Measurements from ENCODE around the gene PPP5C.
A peak's percentile ranks its signal among the peaks of the same experiment; 100 is the strongest.
"Not testable (repeated sequence)": the region's sequence is repeated elsewhere in the genome, so short reads cannot be mapped to it uniquely, and the experiment has no call there.

Gene PPP5C

DNA sequence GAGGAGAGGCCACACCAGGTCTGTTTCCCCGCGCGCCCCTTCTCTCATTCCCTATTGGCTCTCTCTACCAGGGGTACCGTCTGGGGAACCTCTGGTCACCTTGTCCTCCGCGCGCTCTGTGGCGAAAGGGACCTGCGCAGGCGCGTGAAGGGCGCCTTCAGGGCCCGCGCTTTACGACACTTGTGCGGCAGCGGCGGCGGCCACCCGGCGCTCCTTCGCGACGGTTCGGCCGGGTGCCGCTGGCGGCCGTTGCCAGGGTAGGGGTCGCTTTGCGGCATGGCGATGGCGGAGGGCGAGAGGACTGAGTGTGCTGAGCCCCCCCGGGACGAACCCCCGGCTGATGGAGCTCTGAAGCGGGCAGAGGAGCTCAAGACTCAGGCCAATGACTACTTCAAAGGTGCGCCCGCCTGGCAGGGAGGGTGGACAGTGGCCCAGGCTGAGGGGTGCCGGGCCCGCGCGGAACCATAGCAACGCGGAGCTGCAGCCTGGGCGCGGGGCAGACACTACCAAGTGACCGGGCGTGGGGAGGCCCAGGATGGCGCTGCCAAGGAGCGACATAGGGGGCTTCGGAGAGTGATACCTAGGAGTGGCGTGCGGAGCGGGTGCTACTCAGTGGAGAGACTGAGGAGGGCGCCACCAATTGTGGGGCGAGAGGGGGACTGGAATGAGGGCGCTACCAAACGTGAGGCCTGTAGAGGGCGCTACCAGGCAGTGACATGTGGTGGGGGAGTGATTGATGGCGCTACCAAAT, at the start of gene PPP5C:
Gene PPP5C (plus strand): TSS at position 267 of the 751 bp plus-strand sequence. CDS start 10 bp downstream, at position 277.
- peak within 1 kb of the TSS; percentile 75 to 98 (median 92) for H3K27ac ChIP-seq
- H3K4me3 ChIP-seq, result peak within 1 kb of the TSS; percentile 80 to 99 (median 93)

DNA sequence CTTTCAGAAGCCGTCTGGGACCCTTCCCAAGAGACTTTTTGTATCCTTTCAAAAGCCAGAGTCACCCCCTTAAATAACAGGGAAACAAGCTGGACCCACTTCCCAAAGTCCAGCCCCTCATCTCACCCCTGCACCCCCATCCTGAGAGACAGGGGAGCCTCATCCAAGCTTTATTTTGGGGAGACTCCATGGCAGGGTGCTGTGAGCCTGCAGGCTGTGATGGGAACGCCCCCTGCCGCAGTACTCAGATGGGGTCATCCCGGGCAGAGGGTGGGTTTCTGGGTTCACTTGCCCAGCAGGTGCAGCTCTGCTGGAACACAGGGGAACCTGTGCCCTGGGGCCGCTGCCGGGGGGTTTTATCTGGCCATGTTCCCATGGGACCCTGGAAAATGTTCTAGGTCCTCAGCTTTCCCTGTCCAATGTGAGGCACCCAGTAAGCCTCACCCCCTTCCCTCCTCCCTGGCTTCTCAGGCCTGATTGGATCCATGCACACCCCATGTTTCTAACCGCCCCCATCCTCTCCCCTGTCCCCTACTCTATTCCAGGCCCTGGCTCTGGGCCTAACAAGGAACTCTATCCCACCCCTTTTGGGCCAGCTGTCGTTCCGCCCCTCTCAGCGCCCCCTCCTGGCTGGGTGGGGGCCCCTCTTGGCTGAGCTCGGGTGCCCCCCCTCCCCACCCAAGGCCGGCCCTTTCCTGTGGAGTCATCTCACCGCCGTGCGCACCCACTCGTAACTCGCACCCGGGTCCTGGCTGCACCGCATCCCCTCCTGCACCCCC, 49.0 kb upstream of the PPP5C start:
- peak overlapping the region in 4 of 21 experiments; percentile 15 to 71 (median 44) for H3K27ac ChIP-seq
- H3K4me3 ChIP-seq, result peak overlapping the region in 1 of 7 experiments; percentile 32

DNA sequence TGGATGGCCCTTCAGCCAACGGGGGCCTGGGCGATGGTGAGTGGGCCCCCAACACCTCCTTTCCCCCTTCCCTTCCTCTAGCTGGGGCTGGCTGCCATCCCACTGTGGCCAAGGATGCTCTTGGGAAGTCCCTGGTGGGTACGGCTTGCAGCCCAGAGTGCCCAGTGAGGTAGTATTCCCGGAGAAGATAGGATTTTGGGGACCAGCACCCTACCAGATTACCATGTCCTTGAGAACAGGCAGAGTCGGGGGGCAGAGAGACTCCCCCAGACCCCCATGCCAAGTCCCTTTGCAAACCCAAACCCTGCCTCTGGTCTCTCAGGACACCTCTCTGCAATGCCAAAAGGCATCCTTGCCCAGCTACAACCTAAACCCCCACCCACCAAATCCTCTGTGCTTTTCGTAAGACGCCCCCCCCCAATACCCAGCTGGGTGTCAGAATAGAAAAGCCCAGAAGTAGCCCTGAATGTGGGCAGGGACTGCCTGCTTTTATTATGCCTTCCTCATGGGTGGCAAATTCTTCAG, 48.3 kb upstream of the PPP5C start:
- peak overlapping the region in 6 of 21 experiments; percentile 15 to 71 (median 39) for H3K27ac ChIP-seq

GRCh38 chr19:46299004-46299509, 47.8 kb upstream of the PPP5C start:
- H3K4me3 ChIP-seq, result peak overlapping the region in 1 of 7 experiments; percentile 32
- H3K27ac ChIP-seq, result peak overlapping the region in 7 of 21 experiments; percentile 32 to 71 (median 40)

More for the DNA sequence above, 48.3 kb upstream of the PPP5C start:
- H3K4me3 ChIP-seq, result peak overlapping the region in 1 of 7 experiments; percentile 32

GRCh38 chr19:46299695-46300094, 47.2 kb upstream of the PPP5C start:
- H3K27ac ChIP-seq, result peak overlapping the region in 3 of 21 experiments; percentile 37 to 71 (median 58)
- peak overlapping the region in 1 of 7 experiments; percentile 32 for H3K4me3 ChIP-seq

DNA sequence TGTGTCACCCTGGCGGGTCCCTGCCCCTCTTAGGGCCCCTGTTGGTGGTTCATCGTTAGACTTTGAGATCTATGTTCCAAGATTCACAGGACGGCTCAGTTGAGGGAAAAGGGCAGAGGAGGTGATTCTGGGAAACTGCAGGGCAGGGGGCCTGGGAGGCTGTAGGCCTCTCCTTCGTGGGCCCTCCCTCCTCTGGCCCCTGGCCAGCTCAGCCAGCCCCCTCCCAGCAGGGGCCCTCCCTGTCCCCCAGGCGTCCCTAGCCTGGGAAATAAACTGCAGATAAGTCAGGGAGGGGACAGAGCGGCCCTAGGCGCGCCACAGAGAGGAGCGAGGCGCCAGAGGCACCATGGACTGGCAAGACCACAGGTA, 43.6 kb upstream of the PPP5C start:
- Histone ChIP-seq H3K27ac (peak overlapping the region in 5 of 21 experiments; percentile 4 to 56 (median 21)), H3K4me3 (no peak overlapping the region)

GRCh38 chr19:46303691-46304397, 43.0 kb upstream of the PPP5C start:
- H3K27ac ChIP-seq, result peak overlapping the region in 5 of 21 experiments; percentile 4 to 56 (median 21)
- no peak overlapping the region for H3K4me3 ChIP-seq

DNA sequence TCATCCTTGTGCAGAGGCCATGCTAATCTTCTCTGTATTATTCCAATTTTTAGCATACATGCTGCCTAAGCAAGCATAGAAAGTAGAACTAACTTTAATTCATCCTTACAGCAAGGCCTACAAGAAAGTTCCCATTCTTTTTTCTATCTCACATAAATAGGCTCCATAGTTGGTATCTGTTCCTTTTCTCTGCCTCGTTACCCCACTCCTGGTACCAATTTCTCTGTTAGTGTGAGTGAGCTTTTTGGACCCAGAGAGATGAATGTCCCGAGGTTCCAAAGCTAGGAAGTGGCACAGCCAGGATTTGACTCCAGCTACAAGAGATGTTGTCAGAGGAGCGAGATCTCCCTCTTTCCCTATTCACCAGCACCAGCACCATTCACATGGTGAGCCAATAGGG, 40.4 kb upstream of the PPP5C start:
- H3K27ac ChIP-seq, result no peak overlapping the region

GRCh38 chr19:46308510-46308909, 38.4 kb upstream of the PPP5C start:
- Histone ChIP-seq H3K27ac (no peak overlapping the region), H3K4me3 (no peak overlapping the region)

More for the DNA sequence above, 40.4 kb upstream of the PPP5C start:
- H3K4me3 ChIP-seq, result no peak overlapping the region

DNA sequence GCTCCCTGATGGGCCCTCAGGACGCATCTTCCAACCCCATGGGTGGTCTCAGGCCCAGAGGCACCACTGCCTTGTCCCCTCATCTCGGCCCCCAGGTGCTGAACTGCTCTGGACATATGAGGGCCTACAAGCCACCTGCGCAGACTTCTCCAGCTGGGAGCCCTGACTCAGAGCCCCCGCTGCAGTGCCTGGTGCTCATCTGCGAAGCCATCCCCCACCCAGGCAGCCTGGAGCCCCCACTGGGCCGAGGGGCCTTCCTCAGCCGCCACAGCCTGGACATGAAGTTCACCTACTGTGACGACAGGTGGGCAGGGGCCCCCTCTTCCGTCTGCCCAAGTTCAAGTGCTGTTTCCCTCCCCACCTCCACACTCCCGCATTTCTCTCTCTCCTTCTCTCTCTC, 37.8 kb upstream of the PPP5C start:
- Histone ChIP-seq H3K27ac (no peak overlapping the region), H3K4me3 (no peak overlapping the region)

- no peak overlapping the region for H3K27ac ChIP-seq
- no peak overlapping the region for H3K4me3 ChIP-seq
Measured at GRCh38 chr19:46311444-46311843, 35.4 kb upstream of the PPP5C start.

DNA sequence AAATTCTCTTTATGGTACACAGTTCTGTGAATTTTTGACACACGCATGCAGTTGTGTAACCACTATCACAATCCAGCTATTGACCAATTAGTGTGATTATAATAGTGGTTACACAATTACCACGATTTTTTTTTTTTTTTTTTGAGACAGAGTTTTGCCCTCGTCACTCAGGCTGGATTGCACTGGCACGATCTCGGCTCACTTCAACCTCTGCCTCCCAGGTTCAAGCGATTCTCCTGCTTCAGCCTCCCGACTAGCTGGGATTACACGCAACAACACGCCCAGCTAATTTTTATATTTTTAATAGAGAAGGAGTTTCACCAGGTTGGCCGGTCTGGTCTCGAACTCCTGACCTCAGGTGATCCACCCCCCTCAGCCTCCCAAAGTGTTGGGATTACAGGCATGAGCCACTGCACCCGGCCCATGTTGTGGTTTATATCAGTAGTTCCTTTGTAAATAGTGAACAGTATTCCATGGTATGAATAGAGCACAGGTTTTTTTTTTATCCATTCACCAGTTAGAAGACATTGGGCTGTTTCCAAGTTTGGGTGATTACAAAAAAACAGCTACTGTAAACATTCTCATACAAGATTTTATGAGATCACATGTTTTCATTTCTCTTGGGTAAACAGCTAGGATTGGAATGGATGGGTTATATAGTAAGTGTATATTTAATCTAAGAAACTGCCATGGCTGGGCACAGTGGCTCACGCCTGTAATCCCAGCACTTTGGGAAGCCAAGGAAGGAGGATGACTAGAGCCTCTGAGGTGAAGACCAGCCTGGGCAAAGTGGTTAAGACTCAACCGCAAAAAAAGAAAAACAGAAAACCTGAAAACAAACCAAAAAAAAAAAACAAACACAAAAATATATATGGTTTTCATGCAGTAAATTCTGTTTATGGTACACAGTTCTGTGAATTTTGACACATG, 33.1 kb upstream of the PPP5C start:
- H3K4me3 ChIP-seq, H3K27ac ChIP-seq: not testable (repeated sequence)

DNA sequence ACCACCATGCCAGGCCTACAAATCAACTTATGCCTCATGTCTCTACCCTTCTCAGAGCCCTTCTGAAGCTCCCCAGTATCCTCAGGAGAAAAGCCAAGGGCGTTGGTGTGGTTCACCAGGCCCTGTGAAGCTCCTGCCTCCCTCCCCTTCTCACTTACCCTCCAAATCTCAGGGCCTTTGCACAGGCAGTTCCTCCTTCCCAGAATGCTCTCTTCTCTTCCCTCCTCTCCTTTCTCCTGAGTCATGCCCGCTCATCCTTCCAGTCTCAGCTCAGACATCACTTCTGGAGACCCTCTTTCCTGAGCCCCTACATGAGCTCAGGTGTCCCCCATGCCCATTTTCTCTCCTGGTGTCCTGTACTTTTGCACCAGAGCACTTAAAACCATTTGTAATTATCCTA, 29.5 kb upstream of the PPP5C start:
- Histone ChIP-seq H3K4me3 (no peak overlapping the region), H3K27ac (no peak overlapping the region)

- Histone ChIP-seq H3K4me3 (no peak overlapping the region), H3K27ac (no peak overlapping the region)
Measured at GRCh38 chr19:46319613-46320012, 27.3 kb upstream of the PPP5C start.

DNA sequence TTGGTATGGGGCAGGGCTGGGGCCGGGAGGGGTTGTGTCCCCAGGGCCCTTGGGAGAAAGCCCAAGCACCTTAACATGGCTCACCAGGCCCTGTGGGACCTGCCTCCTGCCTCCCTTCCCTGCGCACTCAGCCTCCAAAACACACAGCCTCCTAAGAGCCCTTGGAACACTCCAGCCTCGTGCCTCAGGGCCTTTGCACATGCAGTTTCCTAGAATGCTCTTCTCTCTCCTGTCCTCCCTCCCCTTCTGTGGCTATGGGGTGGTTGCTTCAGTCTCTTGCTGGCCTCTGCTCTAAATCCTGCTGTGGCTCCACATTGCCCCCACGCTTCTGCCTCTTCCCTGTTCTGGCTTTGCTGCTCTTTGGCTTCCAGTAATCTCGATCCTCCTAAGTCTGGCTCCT, 26.3 kb upstream of the PPP5C start:
- Histone ChIP-seq H3K4me3 (no peak overlapping the region), H3K27ac (no peak overlapping the region)

DNA sequence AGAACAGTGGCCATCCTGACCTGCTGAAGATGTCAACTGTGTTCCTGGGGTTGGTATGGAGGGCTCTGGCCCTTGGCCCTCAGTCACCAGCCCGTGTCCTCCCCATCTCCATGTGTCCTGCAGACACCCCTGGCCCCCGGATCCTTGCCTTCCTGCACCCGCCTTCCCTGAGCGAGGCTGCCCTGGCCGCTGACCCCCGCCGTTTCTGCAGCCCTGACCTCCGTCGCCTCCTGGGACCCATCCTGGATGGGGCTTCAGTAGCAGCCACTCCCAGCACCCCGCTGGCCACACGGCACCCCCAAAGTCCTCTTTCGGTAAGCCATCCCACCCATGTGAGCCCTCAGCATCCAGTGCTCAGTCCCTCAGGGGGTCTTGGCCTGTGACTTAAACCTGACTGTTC, 25.2 kb upstream of the PPP5C start:
- Histone ChIP-seq H3K4me3 (no peak overlapping the region), H3K27ac (no peak overlapping the region)

GRCh38 chr19:46323227-46323626, 23.7 kb upstream of the PPP5C start:
- not testable (repeated sequence) for H3K4me3 ChIP-seq, H3K27ac ChIP-seq

DNA sequence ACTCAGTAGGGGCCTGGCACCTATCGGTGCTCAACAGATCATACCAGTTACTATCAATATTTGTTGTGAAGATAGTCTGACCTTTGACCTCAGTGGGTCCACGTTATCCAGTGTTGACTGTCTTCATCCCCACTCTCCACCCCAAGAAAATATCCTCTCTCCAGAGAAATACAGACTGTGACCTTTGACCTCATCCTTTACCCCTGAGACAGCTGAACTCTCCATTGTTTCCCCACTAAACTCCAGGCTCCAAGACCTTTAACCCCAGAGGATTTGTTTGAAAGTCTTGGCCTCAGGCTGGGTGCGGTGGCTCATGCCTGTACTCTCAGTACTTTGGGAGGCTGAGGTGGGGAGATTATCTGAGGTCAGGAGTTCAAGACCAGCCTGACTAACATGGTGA, 22.6 kb upstream of the PPP5C start:
- Histone ChIP-seq H3K27ac (no peak overlapping the region), H3K4me3 (no peak overlapping the region)

GRCh38 chr19:46326608-46327007, 20.3 kb upstream of the PPP5C start:
- H3K4me3 ChIP-seq, result no peak overlapping the region
- H3K27ac ChIP-seq, result no peak overlapping the region
